H9 (cell line): Measurements from ENCODE around the gene ZNF784. TPM values are rescaled to one million over a fixed set of nuclear protein-coding genes. Genes with fewer than 3 reads are reported as not detected.

Experiments used
- DNase-seq: peaks from one replicate; pipeline ENCODE4 v3.0.0-alpha.2; 2017
- H2AFZ ChIP-seq: one replicate; pipeline ENCODE4 v1.6.1; 2013; ENCODE audit warnings: mild to moderate bottlenecking, low read length, control low read depth, moderate library complexity
- H2AK5ac ChIP-seq: 2 replicates; pipeline ENCODE4 v1.6.1; 2013; ENCODE audit warnings: low read length, control low read depth, mixed read lengths; ENCODE audit not compliant: insufficient read length
- H2BK120ac ChIP-seq: one replicate; pipeline ENCODE4 v1.6.1; 2013; ENCODE audit warnings: low read depth, mild to moderate bottlenecking, low read length, control low read depth, inconsistent platforms; ENCODE audit not compliant: poor library complexity, severe bottlenecking
- H2BK12ac ChIP-seq: 2 replicates; pipeline ENCODE4 v1.6.1; 2013; ENCODE audit warnings: low read length, control low read depth, mixed read lengths, low read depth; ENCODE audit not compliant: insufficient read length
- H2BK15ac ChIP-seq: 2 replicates; pipeline ENCODE4 v1.6.1; 2013; ENCODE audit warnings: low read depth, low read length, control low read depth
- H2BK20ac ChIP-seq: one replicate; pipeline ENCODE4 v1.6.1; 2013; ENCODE audit warnings: low read depth, mild to moderate bottlenecking, low read length, control low read depth, inconsistent platforms; ENCODE audit not compliant: poor library complexity, severe bottlenecking
- H2BK5ac ChIP-seq: 2 replicates; pipeline ENCODE4 v1.6.1; 2013; ENCODE audit warnings: low read length, control low read depth, mixed read lengths; ENCODE audit not compliant: insufficient read length
- H3K14ac ChIP-seq: 2 replicates; pipeline ENCODE4 v1.6.1; 2013; ENCODE audit warnings: low read length, control low read depth; ENCODE audit not compliant: insufficient read depth
- H3K18ac ChIP-seq: 2 replicates; pipeline ENCODE4 v1.6.1; 2013; ENCODE audit warnings: low read depth, mild to moderate bottlenecking, mixed read lengths, low read length, control low read depth; ENCODE audit not compliant: insufficient read length
- H3K23ac ChIP-seq: 2 replicates; pipeline ENCODE4 v1.6.1; 2013; ENCODE audit warnings: low read length, control low read depth, mixed read lengths, low read depth; ENCODE audit not compliant: insufficient read length
- H3K23me2 ChIP-seq: 2 replicates; pipeline ENCODE4 v1.6.1; 2013; ENCODE audit warnings: low read depth, mild to moderate bottlenecking, mixed read lengths, low read length, control low read depth; ENCODE audit not compliant: insufficient read length, poor library complexity, severe bottlenecking
- H3K27ac ChIP-seq: 2 replicates; pipeline ENCODE4 v1.5.1; 2013; ENCODE audit warnings: low read length, control low read depth, mixed read lengths, low read depth; ENCODE audit not compliant: insufficient read length
- H3K27me3 ChIP-seq: 2 replicates; pipeline ENCODE4 v1.6.1; 2013; ENCODE audit warnings: low read length, control low read depth, inconsistent platforms; ENCODE audit not compliant: insufficient read depth
- H3K4ac ChIP-seq: 2 replicates; pipeline ENCODE4 v1.6.1; 2013; ENCODE audit warnings: low read depth, mild to moderate bottlenecking, control low read depth, inconsistent platforms, low read length, moderate library complexity
- H3K4me1 ChIP-seq: 2 replicates; pipeline ENCODE4 v1.6.1; 2013; ENCODE audit warnings: low read length, control low read depth, inconsistent platforms; ENCODE audit not compliant: insufficient read depth
- H3K4me2 ChIP-seq: 2 replicates; pipeline ENCODE4 v1.6.1; 2013; ENCODE audit warnings: low read length, control low read depth, mixed read lengths; ENCODE audit not compliant: insufficient read length, insufficient read depth
- H3K56ac ChIP-seq: 2 replicates; pipeline ENCODE4 v1.6.1; 2013; ENCODE audit warnings: low read depth, mild to moderate bottlenecking, mixed read lengths, low read length, control low read depth; ENCODE audit not compliant: insufficient read length
- H3K79me1 ChIP-seq: 2 replicates; pipeline ENCODE4 v1.6.1; 2013; ENCODE audit warnings: low read depth, mild to moderate bottlenecking, moderate library complexity, low read length, control low read depth, inconsistent platforms; ENCODE audit not compliant: insufficient read depth, poor library complexity, severe bottlenecking
- H3K79me2 ChIP-seq: 2 replicates; pipeline ENCODE4 v1.6.1; 2013; ENCODE audit warnings: low read length, control low read depth, inconsistent platforms; ENCODE audit not compliant: insufficient read depth
- H3K9ac ChIP-seq: 2 replicates; pipeline ENCODE4 v1.6.1; 2013; ENCODE audit warnings: low read length, control low read depth, mixed read lengths; ENCODE audit not compliant: insufficient read length; ENCODE audit errors: extremely low read depth
- H3K9me3 ChIP-seq: one replicate; pipeline ENCODE4 v1.6.1; 2013; ENCODE audit warnings: low read depth, low read length, inconsistent platforms; ENCODE audit not compliant: control insufficient read depth
- H3T11ph ChIP-seq: one replicate; pipeline ENCODE4 v1.6.1; 2013; ENCODE audit warnings: mild to moderate bottlenecking, low read length, control low read depth, inconsistent platforms
- H4K20me1 ChIP-seq: one replicate; pipeline ENCODE4 v1.6.1; 2013; ENCODE audit not compliant: control insufficient read depth, insufficient read length, insufficient read depth
- H4K5ac ChIP-seq: 2 replicates; pipeline ENCODE4 v1.6.1; 2013; ENCODE audit warnings: low read depth, mild to moderate bottlenecking, mixed read lengths, low read length, control low read depth; ENCODE audit not compliant: insufficient read length
- H4K8ac ChIP-seq: replicated peaks from 2 replicates; pipeline ENCODE4 v1.6.1; 2013; ENCODE audit warnings: low read length, control low read depth, mixed read lengths, low read depth; ENCODE audit not compliant: insufficient read length
- H4K91ac ChIP-seq: 2 replicates; pipeline ENCODE4 v1.6.1; 2013; ENCODE audit warnings: low read depth, mild to moderate bottlenecking, moderate library complexity, mixed read lengths, low read length, control low read depth; ENCODE audit not compliant: insufficient read length
- H3K27ac Mint-ChIP-seq, 3 experiments: 2 replicates in 2 of 3; 3 replicates in 1 of 3; pipeline ENCODE4 v1.8.0; 2020 to 2021; ENCODE audit warnings: mixed read lengths in 3 of 3, mild to moderate bottlenecking in 1 of 3, moderate library complexity in 1 of 3
- H3K27me3 Mint-ChIP-seq: 2 replicates; pipeline ENCODE4 v1.8.0; 2021; ENCODE audit warnings: low read depth, mild to moderate bottlenecking, moderate library complexity, mixed read lengths
- H3K36me3 Mint-ChIP-seq, 3 experiments: 2 replicates in 2 of 3; 3 replicates in 1 of 3; pipeline ENCODE4 v1.8.0; 2020 to 2021; ENCODE audit warnings: low read depth in 3 of 3, mixed read lengths in 3 of 3; ENCODE audit not compliant: insufficient read depth in 1 of 3
- H3K4me1 Mint-ChIP-seq, 2 experiments: 2 replicates each; pipeline ENCODE4 v1.8.0; 2020; ENCODE audit warnings: mixed read lengths in 2 of 2
- H3K4me3 Mint-ChIP-seq, 2 experiments: 2 replicates in 1 of 2; 3 replicates in 1 of 2; pipeline ENCODE4 v1.8.0; 2020 to 2021; ENCODE audit warnings: mild to moderate bottlenecking in 2 of 2, mixed read lengths in 2 of 2, moderate library complexity in 1 of 2
- H3K9me3 Mint-ChIP-seq, 2 experiments: 2 replicates in 1 of 2; 3 replicates in 1 of 2; pipeline ENCODE4 v1.8.0; 2020; ENCODE audit warnings: mild to moderate bottlenecking in 2 of 2, mixed read lengths in 2 of 2, moderate library complexity in 1 of 2
- CTCF ChIP-seq: fragments of 200-600 bp; sonication (generic); conservative IDR thresholded peaks from 3 replicates; pipeline ENCODE4 v1.8.0; 2021; ENCODE audit warnings: antibody characterized with exemption, mild to moderate bottlenecking
- WGBS: extraction: QIAGEN DNeasy Blood & Tissue Kit; methylation state at CpG from one replicate; pipeline ENCODE4 v1.1.7; 2013; ENCODE audit warnings: missing lambda C conversion rate, low lambda C conversion rate, mixed read lengths; ENCODE audit not compliant: insufficient read length; ENCODE audit errors: extremely low coverage; 5-methylcytosine and 5-hydroxymethylcytosine counted together
- total RNA-seq: library from RNA; stranded (reverse); gene quantifications from 2 replicates; pipeline ENCODE4 v1.2.1, GENCODE V29; 2021

ZNF784 gene
- total RNA-seq, 1 experiment from 2014 or later: 10.7 TPM

- H4K20me1 ChIP-seq: peaks cover 5% of the 10 kb centered on the region
- H2AK5ac ChIP-seq: no peak overlapping the region
- H3K27ac Mint-ChIP-seq: peak overlapping the region; percentile 99 to 100 (median 100)
- H2AFZ ChIP-seq: peak overlapping the region; percentile 94
- peaks cover 27 to 32% of the 10 kb centered on the region in 2 experiments for H3K4me1 Mint-ChIP-seq
- peaks cover 39% of the 10 kb centered on the region for H3K79me2 ChIP-seq
- H3K4me2 ChIP-seq: peak overlapping the region; percentile 98
- peak overlapping the region; percentile 47 for H2BK5ac ChIP-seq
- H4K91ac ChIP-seq: no peak overlapping the region
- no peak overlapping the region; the same call in 1 of the 2 replicates for H3K4ac ChIP-seq
- no peak overlapping the region for H2BK15ac ChIP-seq
- H3K14ac ChIP-seq: peak overlapping the region; percentile 99
- peak overlapping the region; percentile 79 for H2BK120ac ChIP-seq
- no peak overlapping the region for H4K8ac ChIP-seq
- H3K9ac ChIP-seq: peak overlapping the region; percentile 99
- peak overlapping the region; percentile 81 for H3T11ph ChIP-seq
- peaks cover 11 to 55% (median 36%) of the 10 kb centered on the region in 3 experiments for H3K36me3 Mint-ChIP-seq
- WGBS: no CpG with 5 or more reads among the region's 52 CpGs
- H3K4me3 Mint-ChIP-seq: peak overlapping the region; percentile 93 to 94
- no peak overlapping the region for H2BK20ac ChIP-seq
- H3K23me2 ChIP-seq: peaks cover 22% of the 10 kb centered on the region
- H3K4me1 ChIP-seq: peaks cover 7% of the 10 kb centered on the region; the same call in 1 of the 2 replicates
- H3K27me3 Mint-ChIP-seq: no peaks in the 10 kb centered on the region; the same call in 1 of the 2 replicates
- H3K27ac ChIP-seq: peak overlapping the region; percentile 84
- H3K9me3 Mint-ChIP-seq: peaks cover 0 to 3% of the 10 kb centered on the region in 2 experiments; a peak in 3 of 5 replicates
- H4K5ac ChIP-seq: no peak overlapping the region
- no peak for TF ChIP-seq CTCF
- H3K9me3 ChIP-seq: no peaks in the 10 kb centered on the region
- peak; percentile 99 for DNase-seq
- no peak overlapping the region for H3K23ac ChIP-seq
- peak overlapping the region; percentile 98 for H3K18ac ChIP-seq
- H2BK12ac ChIP-seq: no peak overlapping the region
- no peaks in the 10 kb centered on the region for H3K79me1 ChIP-seq
- H3K56ac ChIP-seq: no peak overlapping the region
- H3K27me3 ChIP-seq: no peaks in the 10 kb centered on the region
These were observed 30.0 kb upstream of the ZNF784 start for GRCh38 chr19:55654323-55654867.
